GM21390 (cell line): ENCODE data around the gene CRTC2.
A peak's percentile ranks its signal among the peaks of the same experiment; 100 is the strongest.

ENCODE experiments used
- ATAC-seq: cut with Tn5 transposase; IDR thresholded peaks from one replicate; pipeline ENCODE4 v1.9.1; 2021; ENCODE audit not compliant: unreplicated experiment

The CRTC2 gene

DNA sequence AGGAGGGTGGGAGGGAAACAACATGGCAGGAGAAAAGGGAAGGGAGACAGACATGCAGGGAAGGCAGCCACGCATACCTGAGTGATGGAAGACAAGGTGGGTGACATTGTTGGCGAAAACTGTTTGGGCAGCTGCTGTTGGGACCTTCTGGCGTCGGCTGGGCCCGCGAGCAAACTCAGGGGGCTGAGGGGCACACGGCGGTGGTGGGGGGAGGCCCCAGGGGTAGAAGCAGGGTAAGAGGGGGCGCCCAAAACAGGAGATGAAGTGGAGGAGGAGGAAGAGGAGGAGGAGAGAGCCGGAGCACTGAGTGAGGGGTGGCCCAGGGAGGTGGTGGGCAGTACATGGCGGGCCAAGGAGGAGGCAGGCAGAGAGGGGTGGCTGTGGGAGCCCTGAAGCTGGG, 7.2 kb downstream of the CRTC2 start:
- no peak for ATAC-seq

DNA sequence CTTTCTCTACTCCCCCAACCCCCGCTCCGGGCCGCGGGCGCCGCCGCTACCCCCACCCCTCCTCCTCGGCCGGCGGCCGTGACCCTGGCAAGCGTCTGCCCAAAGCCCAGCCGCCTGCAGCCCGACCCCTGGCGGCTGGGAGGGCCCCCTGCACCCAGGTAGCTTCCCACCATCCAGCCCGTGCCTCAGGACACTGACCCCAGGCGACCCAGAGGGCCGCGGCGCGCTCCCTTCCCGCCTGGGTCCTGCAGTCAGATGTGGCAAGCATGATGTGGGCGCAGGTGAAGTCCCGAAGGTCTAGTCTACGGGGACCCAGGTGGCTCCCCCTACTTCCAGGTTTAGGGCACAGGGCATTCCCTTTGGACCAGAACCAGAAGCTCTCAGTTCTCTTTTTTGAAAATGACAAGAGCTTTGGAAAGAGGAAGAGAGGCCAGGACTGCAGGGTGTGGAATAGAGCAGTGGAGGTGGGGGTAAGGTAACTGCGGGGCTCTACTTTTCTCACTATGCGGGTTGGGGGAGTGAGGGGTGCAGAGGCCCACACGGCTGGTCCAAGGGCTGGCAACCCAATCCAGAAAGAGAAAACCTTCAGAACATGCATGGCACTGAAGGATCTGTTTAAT, 11.7 kb downstream of the CRTC2 start, which contains the start of gene DENND4B:
Gene DENND4B, minus strand, starts transcription at position 97 of the 620 bp plus-strand sequence. CDS start 2,344 bp downstream, outside the sequence.
- ATAC-seq: peak; percentile 66

DNA sequence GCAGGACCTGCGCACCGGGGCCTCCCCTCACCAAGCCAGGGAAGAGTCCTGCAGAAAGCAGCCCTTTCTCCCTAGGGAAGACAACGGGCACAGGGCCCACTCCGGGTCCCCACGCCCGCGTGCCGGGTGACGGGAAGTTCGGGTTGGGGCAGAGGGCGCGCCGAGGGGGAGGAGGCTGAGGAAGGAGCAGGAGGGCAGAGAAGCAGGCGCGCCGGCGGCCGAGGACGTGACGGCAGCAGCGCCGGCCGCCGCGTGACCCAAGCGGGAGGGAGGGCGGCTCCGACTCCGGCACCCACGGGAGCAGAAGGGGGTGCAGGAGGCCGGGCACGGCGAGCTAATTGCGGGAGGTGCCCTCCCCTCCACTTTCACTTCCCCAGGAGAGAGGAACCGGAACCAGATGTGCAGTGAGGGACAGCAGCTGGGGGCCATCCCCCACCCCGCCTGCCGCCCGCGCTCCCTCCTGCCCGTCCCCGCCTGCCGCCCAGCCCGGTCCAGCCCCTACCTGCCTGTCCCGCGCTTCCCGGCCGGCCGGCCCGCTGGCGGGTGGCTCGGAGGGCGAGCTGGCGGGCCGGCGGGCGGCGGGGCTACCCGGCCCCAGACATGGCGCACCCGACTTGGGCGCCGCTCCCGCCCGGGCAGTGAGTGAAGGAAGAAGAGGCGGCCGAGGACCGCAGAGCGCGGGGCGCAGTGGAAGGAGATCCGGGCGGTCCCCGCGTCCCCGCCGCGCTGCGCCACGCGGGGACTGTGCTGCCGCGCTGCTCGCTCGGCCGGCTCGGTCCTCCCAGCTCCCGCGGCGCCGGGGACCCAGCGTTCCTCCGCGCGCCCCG, 12.4 kb downstream of the CRTC2 start:
- peak; percentile 61 for ATAC-seq

DNA sequence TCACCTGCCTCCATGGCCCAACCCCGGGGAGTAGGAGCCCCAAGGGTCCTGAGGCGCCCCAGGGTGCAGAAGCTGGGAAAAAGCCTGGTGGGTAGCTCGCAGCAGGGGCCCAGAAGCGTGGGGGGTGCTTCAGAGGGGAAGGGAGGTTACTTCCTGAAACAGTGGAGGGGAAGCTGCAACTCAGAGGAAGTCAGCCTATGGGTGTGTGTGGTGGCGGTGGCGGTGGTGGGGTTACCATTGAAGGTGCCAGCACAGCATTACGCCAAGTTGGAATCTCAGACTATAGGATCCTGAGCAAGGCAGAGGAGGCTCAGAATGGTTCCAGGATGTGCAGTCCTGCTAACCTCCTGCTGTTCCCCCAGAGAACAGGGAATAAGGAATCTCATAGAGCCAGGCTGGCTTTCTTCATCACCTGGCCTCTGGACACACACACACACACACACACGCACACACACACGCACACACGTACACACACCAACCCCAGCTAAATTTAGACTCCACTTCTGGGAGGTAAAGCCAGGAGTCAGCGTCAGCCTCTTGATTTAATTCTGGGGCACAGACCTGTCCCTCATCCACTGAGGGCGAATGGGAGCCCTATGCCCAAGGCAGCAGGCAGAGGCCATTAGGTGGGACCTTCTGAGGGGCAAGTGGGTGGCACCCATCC, 13.1 kb downstream of the CRTC2 start:
- peak; percentile 8 for ATAC-seq

DNA sequence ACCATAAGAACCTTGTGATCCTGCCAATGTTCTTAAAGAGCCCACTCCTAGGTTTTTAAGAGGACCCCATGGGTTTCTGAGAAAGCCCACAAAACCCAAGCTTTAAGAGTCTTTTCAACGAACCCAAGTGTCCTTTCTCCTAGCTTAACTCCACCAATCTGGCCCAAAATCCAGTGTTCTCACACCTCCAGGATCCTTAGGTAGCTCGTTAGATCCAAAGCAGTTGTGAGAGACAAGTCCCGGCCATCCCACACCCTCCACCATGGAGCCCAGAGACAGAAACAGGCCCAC, 13.6 kb downstream of the CRTC2 start:
- ATAC-seq: no peak

DNA sequence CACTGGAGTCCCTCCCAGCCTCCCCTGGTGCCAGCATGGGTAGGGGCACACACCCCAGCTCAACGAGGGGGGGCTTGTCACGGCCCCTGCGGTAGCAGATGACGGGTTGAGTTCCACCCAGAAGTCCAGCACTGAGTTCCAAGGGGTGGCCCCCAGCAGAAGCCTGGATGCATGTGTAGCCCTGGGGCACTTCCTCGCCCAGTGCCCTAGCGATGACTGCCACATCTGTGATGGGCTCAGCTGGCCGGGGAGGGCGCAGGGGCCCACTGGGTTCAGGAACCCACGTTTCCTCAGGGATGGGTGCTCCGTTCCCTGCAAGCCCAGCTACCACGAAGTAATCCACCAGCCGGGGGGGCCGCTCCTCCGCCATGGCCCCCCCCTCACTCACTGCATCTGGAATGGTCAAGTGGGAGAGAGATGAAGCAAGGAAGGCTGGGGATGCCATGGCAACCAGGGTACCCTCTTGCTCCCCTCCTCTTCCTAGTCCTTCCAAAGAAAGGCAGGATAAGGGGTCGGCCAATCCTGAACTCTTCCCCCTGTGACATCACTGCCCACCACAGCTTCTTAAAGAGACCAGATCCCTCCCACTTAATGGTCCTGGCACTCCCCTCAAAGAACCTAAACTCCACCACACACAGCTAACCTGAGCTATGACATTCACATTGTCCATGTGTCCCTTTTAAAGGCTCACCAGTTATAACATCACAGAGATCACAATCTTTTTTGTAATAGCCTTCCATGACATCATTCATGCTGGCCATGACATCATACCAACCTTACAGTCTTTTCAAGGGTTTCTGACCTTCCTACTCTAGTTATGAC, 14.2 kb downstream of the CRTC2 start:
- no peak for ATAC-seq

DNA sequence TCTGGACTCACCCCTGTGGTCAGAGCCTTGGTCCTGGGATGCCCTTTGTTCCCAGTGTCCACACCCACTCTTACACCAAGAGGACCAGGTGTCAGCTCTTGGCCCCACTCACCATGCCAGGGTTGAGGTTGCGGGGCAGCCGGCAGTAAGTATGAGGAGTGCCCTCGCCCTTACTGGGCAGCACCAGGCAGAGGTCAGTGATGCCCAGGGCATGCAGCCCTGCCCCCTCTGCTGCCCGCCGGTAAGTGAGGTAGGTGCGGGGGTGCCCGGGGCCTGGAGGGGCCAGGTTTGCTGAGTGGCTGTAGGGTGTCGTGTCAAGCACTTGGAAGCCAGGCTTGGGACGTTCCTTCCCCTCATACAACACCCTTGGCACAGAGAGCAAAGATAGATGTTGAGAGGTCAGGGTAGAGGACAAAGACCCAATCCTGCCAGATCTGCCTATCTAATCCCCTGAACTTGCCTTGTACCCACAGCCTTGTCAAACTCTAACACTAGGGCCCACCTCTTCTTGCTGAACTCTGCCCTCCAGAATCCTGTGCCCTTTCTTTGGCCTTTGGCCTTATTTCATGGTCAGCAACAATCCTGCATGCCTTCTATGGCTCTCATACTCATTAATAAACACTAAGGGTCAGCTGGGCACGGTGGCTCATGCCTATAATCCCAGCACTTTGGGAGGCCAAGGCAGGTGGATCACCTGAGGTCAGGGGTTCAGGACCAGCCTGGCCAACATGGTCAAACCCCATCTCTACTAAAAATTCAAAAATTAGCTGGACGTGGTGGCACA, 15.5 kb downstream of the CRTC2 start:
- ATAC-seq: no peak

DNA sequence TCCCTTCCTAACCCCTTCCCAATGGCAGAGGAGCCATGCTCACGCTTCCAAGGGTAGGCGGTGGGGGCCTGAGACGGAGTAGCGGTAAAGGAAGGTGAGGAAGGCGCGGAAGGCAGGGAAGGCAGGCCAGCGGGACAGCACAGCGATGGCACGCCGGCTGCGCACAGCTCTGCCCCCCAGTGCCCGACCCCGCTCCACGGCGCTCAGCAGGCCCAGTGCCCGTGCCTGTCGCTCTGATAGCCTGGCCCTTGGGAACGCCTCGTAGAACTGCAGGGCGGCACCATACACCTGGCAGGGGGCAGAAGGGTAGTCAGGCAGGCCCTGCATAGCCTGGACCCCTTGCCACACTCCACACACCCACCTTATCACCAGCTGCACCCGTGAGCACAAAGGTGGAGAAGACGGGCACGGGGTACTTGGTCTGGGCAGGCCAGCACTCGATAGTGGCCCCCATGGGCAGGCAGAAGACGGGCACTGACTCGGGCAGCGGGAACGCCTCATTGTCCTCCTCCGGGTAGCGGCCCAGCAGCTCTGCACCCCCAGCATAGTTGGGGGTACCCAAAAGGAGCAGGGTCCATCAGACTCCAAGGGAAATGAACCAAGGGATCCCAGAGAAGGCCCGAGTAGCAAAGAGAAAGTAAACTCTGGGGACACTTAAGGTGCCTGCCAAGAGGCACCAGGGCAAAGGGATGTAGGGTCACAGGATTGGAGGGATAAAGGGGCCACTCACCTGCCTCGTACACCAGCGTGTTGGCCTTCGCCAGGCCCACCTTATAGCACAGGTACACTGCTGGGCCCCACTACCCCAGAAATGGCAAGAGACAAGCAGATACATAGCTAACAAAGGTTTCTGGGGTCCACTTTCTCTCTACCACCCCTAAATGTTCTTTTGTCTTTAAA, 16.3 kb downstream of the CRTC2 start:
- no peak for ATAC-seq

DNA sequence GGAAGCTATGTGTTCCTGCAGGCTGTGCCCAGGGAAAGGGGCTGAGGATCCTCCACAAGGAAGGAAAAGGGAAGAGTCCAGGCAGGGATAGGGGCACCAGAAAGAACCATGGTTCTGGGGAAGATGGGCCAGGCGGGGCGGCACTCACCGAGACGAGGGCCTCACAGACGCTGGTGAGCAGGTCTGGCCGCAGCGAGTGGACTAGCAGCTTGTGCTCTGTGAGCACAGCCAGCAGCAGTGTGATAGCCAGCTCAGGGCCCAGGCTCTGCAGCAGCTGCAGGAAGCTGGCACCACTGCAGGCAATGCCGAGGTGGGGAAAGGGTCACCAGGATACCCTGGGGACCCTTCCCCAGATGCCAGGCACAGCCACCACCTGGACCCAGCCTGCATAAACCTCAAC, 17.7 kb downstream of the CRTC2 start:
- no peak for ATAC-seq

DNA sequence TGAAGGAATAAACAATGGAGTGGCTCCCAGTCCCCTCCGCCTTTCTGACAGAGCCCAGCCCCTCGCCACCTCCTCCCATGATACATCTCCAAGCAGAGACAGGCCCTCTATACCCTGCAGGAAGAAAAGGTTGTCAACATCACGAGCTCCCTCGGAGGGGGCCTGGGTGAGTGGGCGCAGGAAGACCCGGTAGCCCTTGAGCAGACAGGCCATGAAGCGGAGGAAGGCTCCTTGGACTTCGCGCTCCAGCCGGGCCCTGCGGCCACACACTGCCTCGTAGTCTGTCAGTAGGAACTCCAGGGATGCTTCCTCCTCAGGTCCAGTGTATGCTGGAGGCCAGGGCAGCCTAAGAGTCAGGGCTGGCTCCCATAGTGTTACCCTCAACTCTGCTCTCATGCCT, 18.9 kb downstream of the CRTC2 start:
- ATAC-seq: no peak

DNA sequence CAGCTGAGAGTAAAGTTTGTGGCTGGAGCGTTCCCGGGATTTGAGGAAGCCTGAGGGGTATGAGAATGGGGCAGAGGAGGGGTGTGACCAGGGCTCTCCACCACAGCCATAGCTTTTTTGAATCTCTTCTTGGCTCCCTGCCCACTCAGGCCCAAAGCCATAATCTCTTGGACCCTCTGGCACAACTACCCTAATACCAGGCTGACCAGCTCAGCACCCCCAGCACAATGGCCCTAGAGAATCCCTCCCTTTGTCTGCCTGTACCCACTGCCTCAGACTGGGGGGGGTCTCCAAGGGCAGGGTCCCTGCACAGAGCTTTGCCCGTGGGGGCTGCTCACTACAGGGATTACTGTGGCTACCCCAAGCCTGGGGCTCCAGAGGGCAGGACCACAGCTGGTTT, 19.4 kb downstream of the CRTC2 start:
- no peak for ATAC-seq

DNA sequence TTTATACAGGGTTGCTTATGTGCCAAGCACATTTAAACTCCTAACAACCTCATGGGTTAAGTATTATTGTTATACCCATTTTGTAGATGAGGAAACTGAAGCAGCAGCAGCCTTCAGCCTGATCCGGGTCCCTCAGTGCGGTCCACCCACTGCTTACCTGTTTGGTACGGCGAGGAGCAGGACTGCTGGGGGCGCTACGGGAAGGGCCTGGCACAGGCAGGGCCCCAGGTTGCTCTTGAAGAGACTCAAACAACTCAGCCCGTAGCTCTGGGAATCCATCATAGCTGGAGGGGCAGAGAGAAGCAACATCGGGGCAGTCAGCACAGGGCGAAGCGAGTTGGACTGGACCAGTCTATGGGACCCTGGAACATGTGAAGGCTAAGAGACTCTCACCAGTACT, 21.1 kb downstream of the CRTC2 start:
- no peak for ATAC-seq

DNA sequence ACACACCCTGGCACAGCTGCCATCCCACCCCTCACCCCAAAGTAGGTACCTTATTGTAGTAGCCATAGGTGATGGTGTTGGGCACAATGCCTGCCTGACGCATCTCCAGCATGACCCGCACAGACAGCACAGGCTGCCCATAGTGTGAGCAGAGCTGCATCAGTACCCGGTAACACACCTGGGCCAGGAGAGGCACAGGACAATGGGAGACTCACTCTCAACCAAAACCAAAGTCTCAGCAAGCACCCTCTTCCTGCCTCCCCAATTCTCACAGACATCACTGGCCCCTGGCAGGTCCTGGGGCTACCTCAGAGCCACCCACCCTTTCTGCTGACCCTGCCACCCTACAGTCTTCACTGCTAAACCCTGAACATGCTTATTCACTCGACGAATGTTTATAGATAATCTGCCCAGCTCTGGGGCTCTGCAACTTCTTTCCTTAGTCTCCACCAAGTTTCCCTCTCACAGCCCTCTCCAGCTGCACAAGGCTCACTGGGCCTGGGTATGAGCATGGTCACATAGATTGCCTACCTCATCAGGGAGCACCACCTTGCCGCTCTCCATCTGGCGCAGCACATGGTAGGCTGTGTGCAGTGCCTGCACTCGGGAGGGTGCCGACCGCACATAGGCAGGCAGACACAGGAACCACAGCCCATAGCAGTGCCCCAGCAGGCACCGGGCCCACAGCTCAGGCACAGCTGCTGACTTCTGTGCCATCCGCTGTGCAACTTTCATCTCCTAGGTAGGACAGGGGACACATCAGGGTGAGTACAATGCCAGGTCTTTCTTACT, 22.2 kb downstream of the CRTC2 start:
- no peak for ATAC-seq

DNA sequence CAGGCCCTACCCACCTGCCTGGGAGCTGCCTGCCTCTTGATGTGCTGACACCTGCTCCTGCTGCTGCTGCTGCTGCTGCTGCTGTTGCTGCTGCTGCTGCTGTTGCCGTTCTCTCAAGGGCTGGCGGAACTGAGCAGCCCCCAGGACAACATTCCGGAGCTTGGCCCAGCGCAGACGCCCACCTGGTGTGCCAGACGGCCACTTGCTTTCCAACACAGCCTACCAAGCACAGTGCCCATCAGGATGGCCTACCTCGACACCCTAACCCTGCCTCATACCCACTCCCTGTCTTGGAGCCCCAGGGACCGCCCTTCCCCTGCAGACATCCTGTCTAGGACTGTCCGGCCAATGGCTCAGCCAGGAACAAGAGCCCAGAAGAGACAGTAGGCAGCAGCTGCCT, 23.7 kb downstream of the CRTC2 start:
- ATAC-seq: no peak

DNA sequence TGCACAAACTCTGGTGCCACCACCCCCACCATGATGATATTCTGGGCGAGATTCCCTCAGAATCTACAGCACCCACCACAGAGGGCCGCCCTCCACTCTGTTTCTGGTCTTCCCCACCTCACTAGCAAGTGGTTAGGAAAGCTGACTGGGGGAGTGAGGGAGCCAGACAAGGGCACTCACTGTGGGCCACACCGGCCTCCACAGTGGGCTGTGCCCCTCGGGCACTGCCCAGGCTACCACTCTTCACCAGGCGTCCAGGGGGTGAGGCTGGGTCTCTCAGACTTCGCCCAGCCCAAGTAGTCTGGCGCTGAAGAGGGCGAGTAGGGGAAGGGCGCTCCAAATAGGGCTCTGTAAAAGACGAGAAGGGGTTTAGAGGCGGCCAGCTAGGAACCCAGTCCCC, 24.5 kb downstream of the CRTC2 start:
- ATAC-seq: no peak

DNA sequence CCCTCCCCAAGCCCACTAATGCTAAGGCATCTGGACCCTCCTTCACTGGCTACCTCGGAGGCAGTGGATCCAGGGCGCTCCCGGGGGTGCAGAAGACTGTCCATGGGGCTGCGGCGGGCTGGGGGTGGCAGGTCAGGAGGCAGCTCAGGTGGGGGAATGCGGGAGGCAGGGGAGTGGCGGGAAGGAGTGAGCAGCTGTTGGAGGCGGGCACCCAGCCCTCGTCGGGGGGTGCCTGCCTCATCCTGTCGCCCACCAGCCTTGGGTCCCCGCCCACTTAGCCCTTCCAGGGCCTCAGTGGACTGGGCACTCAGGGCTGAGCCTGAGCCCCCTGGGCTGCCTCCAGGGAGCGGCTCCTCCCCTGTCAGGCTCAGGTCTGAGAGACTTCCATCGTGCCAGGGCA, 25.0 kb downstream of the CRTC2 start:
- no peak for ATAC-seq

DNA sequence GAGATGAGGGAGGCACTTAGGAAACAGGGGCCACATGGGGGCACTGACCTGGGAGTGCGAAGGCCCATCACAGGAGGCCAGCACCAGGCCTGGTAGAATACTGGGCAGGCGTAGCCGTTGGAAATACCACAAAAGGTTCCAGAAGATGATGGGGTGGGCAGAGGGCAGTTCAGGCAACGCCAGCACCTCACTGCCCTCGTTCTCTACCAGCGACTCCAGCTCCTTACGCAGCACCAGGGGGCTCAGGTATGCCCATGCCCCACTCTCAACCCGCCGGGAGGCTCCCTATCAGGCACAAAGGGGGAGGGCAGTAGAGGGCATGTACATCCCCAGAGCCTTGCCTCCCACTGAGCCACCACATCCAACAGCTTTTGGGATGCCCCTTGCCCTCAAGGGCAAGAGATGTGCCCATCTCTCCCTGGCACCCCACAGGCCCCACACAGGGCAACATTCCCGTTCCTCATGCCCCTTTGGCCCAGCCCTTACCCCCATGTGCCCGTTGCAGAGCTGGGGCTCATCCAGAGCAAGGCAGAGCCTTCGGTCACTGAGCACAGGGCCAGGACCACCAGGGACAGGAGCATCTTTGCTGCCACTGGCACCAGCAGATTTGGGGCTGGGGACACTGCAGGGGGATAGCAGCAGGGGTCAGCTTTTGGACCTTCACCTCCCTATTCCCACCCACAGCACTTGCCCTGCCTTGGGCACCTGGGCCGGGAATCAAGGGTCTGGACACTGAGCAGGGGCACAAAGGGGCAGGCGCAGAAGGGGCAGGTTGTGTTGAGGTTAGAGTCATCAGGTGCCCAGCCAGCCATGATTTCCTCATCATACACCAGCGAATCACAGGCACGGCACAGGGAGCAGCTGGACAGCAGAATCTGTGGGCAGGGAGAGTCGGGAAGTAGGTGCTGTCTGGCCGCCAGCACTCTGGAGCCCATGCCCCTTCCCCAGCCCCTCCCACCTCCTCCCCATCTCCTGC, 26.0 kb downstream of the CRTC2 start:
- no peak for ATAC-seq
